Hypothalamus (tissue), 51 donors: ENCODE results near the gene KIR3DL1.
"Not testable (repeated sequence)": the region's sequence is repeated elsewhere in the genome, so short reads cannot be mapped to it uniquely, and the experiment has no call there.

Experiments
- DNase-seq, 51 donors: peaks; one replicate each; lab custom pipeline; 2025; lab: John Stamatoyannopoulos, UW

KIR3DL1 gene

GRCh38 chr19:54806516-54806838 is 9.8 kb upstream of the KIR3DL1 start:
- no peak for DNase-seq

- not testable (repeated sequence) for DNase-seq
These were observed 1.7 kb upstream of the KIR3DL1 start for GRCh38 chr19:54814571-54814970.

- DNase-seq, result no peak
These were observed 1.6 kb downstream of the KIR3DL1 start for GRCh38 chr19:54817670-54818536.

- not testable (repeated sequence) for DNase-seq
These were observed 8.1 kb downstream of the KIR3DL1 start for GRCh38 chr19:54824416-54824815.

GRCh38 chr19:54825326-54825725 is 9.1 kb downstream of the KIR3DL1 start:
- not testable (repeated sequence) for DNase-seq

- not testable (repeated sequence) for DNase-seq
These were observed 11.8 kb downstream of the KIR3DL1 start for GRCh38 chr19:54828064-54828463.

- DNase-seq, result not testable (repeated sequence)
These were observed 16.2 kb downstream of the KIR3DL1 start, which contains the start of gene KIR2DS4 for GRCh38 chr19:54832496-54832895. KIR2DS4 (plus strand) TSS chr19:54832676.

GRCh38 chr19:54835126-54835525 is 18.9 kb downstream of the KIR3DL1 start:
- not testable (repeated sequence) for DNase-seq

GRCh38 chr19:54837522-54837921 is 21.3 kb downstream of the KIR3DL1 start:
- DNase-seq, result not testable (repeated sequence)

GRCh38 chr19:54843171-54843570 is 26.9 kb downstream of the KIR3DL1 start:
- DNase-seq, result not testable (repeated sequence)

GRCh38 chr19:54850061-54850640 is 33.9 kb downstream of the KIR3DL1 start, which contains the start of gene KIR3DL2:
KIR3DL2 (plus strand) TSS chr19:54850443; CDS start chr19:54850476, 33 bp downstream.
- not testable (repeated sequence) for DNase-seq

- no peak for DNase-seq
These were observed 34.7 kb downstream of the KIR3DL1 start for GRCh38 chr19:54850930-54851329.

- no peak for DNase-seq
These were observed 35.1 kb downstream of the KIR3DL1 start for GRCh38 chr19:54851353-54851752.

- DNase-seq, result not testable (repeated sequence)
These were observed 39.0 kb downstream of the KIR3DL1 start for GRCh38 chr19:54855241-54855640.

- DNase-seq, result not testable (repeated sequence)
These were observed 42.2 kb downstream of the KIR3DL1 start for GRCh38 chr19:54858476-54858875.

- not testable (repeated sequence) for DNase-seq
These were observed 43.2 kb downstream of the KIR3DL1 start for GRCh38 chr19:54859421-54859820.

GRCh38 chr19:54863459-54863858 is 47.2 kb downstream of the KIR3DL1 start:
- DNase-seq, result not testable (repeated sequence)

GRCh38 chr19:54871696-54872095 is 55.4 kb downstream of the KIR3DL1 start:
- DNase-seq, result no peak

GRCh38 chr19:54873990-54874389 is 57.7 kb downstream of the KIR3DL1 start, which contains the start of gene FCAR:
FCAR (plus strand) TSS chr19:54874235; CDS start chr19:54874290, 55 bp downstream.
- DNase-seq, result peak in 1 of 51 donors; percentile 0

GRCh38 chr19:54875506-54875905 is 59.2 kb downstream of the KIR3DL1 start:
- DNase-seq, result no peak

GRCh38 chr19:54877471-54877870 is 61.2 kb downstream of the KIR3DL1 start:
- no peak for DNase-seq
